ENCODE data around the gene CARD19. TPM values are rescaled to one million over a fixed set of nuclear protein-coding genes. Genes with fewer than 3 reads are reported as not detected.

The CARD19 gene
- total RNA-seq, 4 donors from 2014 or later, result 43.2 to 63.6 (median 54.3) TPM

GRCh38 chr9:93119953-93120845 is 24.2 kb downstream of the CARD19 start:
- peaks cover 28% of the 10 kb centered on the region for H3K4me1 ChIP-seq
- H3K27me3 ChIP-seq, result no peaks in the 10 kb centered on the region
- H3K27ac ChIP-seq, result peak overlapping the region; percentile 41
- no peak overlapping the region for H3K4me3 ChIP-seq
- peak; percentile 93 for DNase-seq (ENCODE audit: low spot score in 2 of 2)
- 60% methylated on average over 20 of the region's 23 CpGs for WGBS
- TF ChIP-seq EP300 (IDR thresholded peaks at IDR 0.05) (no peak), POLR2AphosphoS5 (IDR thresholded peaks at IDR 0.05) (peak in 2 of 3 donors; percentile 69 to 78), POLR2A (IDR thresholded peaks at IDR 0.05) (no peak)
- TF ChIP-seq, protein P1, sequence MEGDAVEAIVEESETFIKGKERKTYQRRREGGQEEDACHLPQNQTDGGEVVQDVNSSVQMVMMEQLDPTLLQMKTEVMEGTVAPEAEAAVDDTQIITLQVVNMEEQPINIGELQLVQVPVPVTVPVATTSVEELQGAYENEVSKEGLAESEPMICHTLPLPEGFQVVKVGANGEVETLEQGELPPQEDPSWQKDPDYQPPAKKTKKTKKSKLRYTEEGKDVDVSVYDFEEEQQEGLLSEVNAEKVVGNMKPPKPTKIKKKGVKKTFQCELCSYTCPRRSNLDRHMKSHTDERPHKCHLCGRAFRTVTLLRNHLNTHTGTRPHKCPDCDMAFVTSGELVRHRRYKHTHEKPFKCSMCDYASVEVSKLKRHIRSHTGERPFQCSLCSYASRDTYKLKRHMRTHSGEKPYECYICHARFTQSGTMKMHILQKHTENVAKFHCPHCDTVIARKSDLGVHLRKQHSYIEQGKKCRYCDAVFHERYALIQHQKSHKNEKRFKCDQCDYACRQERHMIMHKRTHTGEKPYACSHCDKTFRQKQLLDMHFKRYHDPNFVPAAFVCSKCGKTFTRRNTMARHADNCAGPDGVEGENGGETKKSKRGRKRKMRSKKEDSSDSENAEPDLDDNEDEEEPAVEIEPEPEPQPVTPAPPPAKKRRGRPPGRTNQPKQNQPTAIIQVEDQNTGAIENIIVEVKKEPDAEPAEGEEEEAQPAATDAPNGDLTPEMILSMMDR (IDR thresholded peaks at IDR 0.05), result peak; percentile 29 to 41
- H3K9me3 ChIP-seq, result no peaks in the 10 kb centered on the region
- H3K36me3 ChIP-seq, result peaks cover 34% of the 10 kb centered on the region

DNA sequence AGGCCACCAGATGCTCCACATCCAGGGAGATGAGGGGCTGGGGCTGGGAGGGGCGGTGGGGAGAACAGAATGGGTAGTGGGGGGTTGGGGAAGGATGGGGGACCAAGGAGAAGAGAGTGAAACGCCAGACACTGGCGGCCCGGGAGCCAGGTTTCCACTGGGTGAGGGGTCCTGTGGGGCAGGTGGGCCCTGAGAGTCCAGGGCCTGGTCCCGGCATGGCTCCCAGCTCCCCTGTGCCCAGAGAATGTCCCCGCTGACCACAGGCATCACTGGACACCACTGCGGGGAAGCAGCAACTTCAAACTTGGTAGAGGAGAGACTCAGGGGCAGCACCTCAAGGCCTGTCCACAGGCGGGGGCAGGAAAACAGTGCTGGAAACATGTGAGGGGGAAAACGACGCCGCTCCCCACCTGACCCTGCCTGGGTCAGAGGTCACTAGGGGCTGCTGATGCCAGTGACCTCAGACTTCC is 24.9 kb downstream of the CARD19 start:
- Histone ChIP-seq H3K36me3 (peaks cover 41% of the 10 kb centered on the region), H3K4me3 (no peak overlapping the region), H3K4me1 (peaks cover 26% of the 10 kb centered on the region), H3K27ac (no peak overlapping the region), H3K9me3 (no peaks in the 10 kb centered on the region), H3K27me3 (no peaks in the 10 kb centered on the region)
- peak in 1 of 2 donors; percentile 60 for DNase-seq (ENCODE audit: low spot score in 2 of 2)
- no peak for TF ChIP-seq POLR2A (IDR thresholded peaks at IDR 0.05)
- TF ChIP-seq POLR2AphosphoS5 (IDR thresholded peaks at IDR 0.05), result no peak
- TF ChIP-seq, protein P1 (IDR thresholded peaks at IDR 0.05), result no peak
- no peak for TF ChIP-seq EP300 (IDR thresholded peaks at IDR 0.05)
- 87% methylated on average over 4 of the region's 11 CpGs for WGBS

DNA sequence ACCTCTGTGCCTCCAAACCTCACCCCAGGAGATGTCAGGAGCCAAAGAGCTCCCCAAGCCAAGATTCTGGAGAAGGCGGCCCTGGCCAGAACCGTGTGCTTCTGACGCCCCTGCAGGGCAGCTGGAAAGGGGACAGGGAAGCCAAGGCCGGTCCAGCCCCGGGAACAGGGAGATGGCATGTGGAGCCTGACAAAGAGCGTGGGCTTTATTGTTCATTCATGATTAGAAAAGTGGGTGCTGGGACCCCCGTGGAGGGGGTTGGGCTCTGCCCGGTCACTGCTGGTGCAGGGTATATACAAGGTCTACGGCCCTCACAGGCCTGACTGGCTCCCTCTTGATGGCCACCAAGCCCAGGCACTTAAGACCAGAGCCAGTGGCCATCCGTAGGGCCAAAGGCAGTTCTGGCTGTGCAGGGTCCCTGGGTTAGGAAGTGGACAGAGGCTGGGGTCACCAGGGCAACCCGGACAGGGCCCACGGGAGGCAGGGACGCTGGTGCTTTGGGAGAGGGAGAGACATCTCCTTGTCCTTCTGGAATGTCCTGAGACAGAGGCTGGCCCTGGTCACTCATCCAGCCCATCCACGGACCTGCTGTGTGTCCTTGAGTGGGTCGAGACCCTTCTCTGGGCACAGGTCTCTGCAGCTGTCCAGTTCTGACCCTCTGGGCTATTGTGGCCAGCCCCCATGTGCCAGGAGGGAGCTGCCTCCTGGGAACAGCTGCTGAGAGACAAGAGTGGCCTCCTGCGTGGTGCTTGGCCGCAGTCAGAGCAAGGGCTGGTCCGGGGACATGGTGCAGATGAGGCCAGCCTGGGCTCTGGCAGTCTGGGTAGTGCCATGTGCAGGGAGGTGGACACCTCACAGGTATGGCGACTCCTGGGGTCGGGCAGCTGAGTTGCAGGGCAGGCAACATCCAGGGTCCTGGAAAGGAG is 25.6 kb downstream of the CARD19 start:
- Histone ChIP-seq H3K4me1 (peaks cover 26% of the 10 kb centered on the region), H3K4me3 (no peak overlapping the region), H3K36me3 (peaks cover 41% of the 10 kb centered on the region), H3K27ac (no peak overlapping the region), H3K27me3 (no peaks in the 10 kb centered on the region), H3K9me3 (no peaks in the 10 kb centered on the region)
- WGBS, result 75% methylated on average over 10 of the region's 20 CpGs
- no peak for TF ChIP-seq EP300 (IDR thresholded peaks at IDR 0.05)
- TF ChIP-seq, protein P1 (IDR thresholded peaks at IDR 0.05), result no peak
- TF ChIP-seq POLR2AphosphoS5 (IDR thresholded peaks at IDR 0.05), result no peak
- no peak for TF ChIP-seq POLR2A (IDR thresholded peaks at IDR 0.05)
- DNase-seq (ENCODE audit: low spot score in 2 of 2), result peak; percentile 60 to 70

DNA sequence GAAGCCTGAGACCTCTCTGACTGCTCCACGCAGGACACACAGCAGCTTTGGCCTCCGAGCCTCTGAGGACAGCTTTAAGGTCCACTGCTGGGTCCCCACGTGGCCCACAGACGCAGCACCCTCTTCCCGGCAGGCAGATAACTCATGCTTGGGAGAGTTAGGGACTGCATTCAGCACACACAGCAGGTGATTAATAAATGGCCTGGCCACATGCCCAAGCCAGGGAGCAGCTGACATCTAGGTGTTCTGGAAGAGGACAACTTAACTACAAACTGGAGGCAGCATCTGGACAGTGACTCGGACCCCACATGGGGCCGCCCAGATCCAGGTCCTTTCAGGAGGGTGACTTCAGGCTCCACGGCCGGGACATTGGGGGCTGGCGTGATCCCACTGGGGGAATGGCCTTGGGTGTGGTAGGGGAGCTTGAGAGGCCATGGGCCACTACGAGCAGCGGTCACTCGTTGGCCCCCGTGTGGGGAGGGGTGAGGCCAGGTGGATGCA is 26.8 kb downstream of the CARD19 start:
- 90% methylated on average over 14 of the region's 14 CpGs for WGBS
- Histone ChIP-seq H3K9me3 (no peaks in the 10 kb centered on the region), H3K36me3 (peaks cover 41% of the 10 kb centered on the region), H3K27me3 (no peaks in the 10 kb centered on the region), H3K4me1 (peaks cover 38% of the 10 kb centered on the region), H3K4me3 (no peak overlapping the region), H3K27ac (no peak overlapping the region)
- TF ChIP-seq, protein P1 (IDR thresholded peaks at IDR 0.05), result no peak
- TF ChIP-seq EP300 (IDR thresholded peaks at IDR 0.05) (no peak), POLR2A (IDR thresholded peaks at IDR 0.05) (no peak), POLR2AphosphoS5 (IDR thresholded peaks at IDR 0.05) (no peak)
- peak; percentile 46 to 78 for DNase-seq (ENCODE audit: low spot score in 2 of 2)
